ENCODE data around the gene MORN5.
"Not testable (repeated sequence)": the region's sequence is repeated elsewhere in the genome, so short reads cannot be mapped to it uniquely, and the experiment has no call there.

MORN5 gene

GRCh38 chr9:122159026-122159924, at the start of gene MORN5, which contains the start of gene NDUFA8:
TSS of gene MORN5 (plus strand) at chr9:122159908. CDS start at chr9:122159973, 65 bp downstream.
TSS of gene NDUFA8 (minus strand) at chr9:122159779. CDS start at chr9:122159677, 102 bp downstream.
- Histone ChIP-seq H3K4me1 (peaks cover 5% of the 10 kb centered on the region), H3K27me3 (ENCODE audit: low read depth) (no peaks in the 10 kb centered on the region), H3K36me3 (replicated peaks) (no peaks in the 10 kb centered on the region), H3K4me3 (peak within 1 kb of the TSS; percentile 69), H3K9me3 (no peaks in the 10 kb centered on the region)
- DNase-seq (ENCODE audit: low spot score in 2 of 2): peak; percentile 96 to 97
- in situ Hi-C loops (cut with MboI; ENCODE audit: low sequenced_read_pairs): no loop called here

GRCh38 chr9:122110100-122110833, 49.4 kb upstream of the MORN5 start:
- no peaks in the 10 kb centered on the region for H3K36me3 ChIP-seq (replicated peaks)
- no peaks in the 10 kb centered on the region for H3K27me3 ChIP-seq (ENCODE audit: low read depth)
- no peaks in the 10 kb centered on the region for H3K9me3 ChIP-seq
- in situ Hi-C loops (cut with MboI; ENCODE audit: low sequenced_read_pairs): loop anchor here (25.0 kb wide), 2 partner anchors 352 to 1252 kb away; partner anchors contain the start of gene CRB2
- no peak for DNase-seq (ENCODE audit: low spot score in 2 of 2)
- no peaks in the 10 kb centered on the region for H3K4me1 ChIP-seq
- H3K4me3 ChIP-seq: no peak overlapping the region

GRCh38 chr9:122111413-122112085, 48.2 kb upstream of the MORN5 start:
- in situ Hi-C loops (cut with MboI; ENCODE audit: low sequenced_read_pairs): loop anchor here (25.0 kb wide), 2 partner anchors 351 to 1251 kb away; partner anchors contain the start of gene CRB2
- DNase-seq (ENCODE audit: low spot score in 2 of 2): no peak
- Histone ChIP-seq H3K9me3 (no peaks in the 10 kb centered on the region), H3K4me3 (no peak overlapping the region), H3K27me3 (ENCODE audit: low read depth) (no peaks in the 10 kb centered on the region), H3K36me3 (replicated peaks) (no peaks in the 10 kb centered on the region), H3K4me1 (no peaks in the 10 kb centered on the region)

- Histone ChIP-seq H3K36me3 (replicated peaks) (no peaks in the 10 kb centered on the region), H3K27me3 (ENCODE audit: low read depth) (no peaks in the 10 kb centered on the region), H3K9me3 (no peaks in the 10 kb centered on the region), H3K4me3 (no peak overlapping the region), H3K4me1 (no peaks in the 10 kb centered on the region)
- in situ Hi-C loops (cut with MboI; ENCODE audit: low sequenced_read_pairs): loop anchor here (25.0 kb wide), 2 partner anchors 350 to 1250 kb away; partner anchors contain the start of gene CRB2
- no peak for DNase-seq (ENCODE audit: low spot score in 2 of 2)
Observed at GRCh38 chr9:122112238-122112637, 47.5 kb upstream of the MORN5 start.

GRCh38 chr9:122113574-122113973, 46.1 kb upstream of the MORN5 start:
- in situ Hi-C loops (cut with MboI; ENCODE audit: low sequenced_read_pairs): loop anchor here (25.0 kb wide), 2 partner anchors 349 to 1249 kb away; partner anchors contain the start of gene CRB2
- Histone ChIP-seq H3K4me1 (no peaks in the 10 kb centered on the region), H3K27me3 (ENCODE audit: low read depth) (no peaks in the 10 kb centered on the region), H3K4me3 (no peak overlapping the region), H3K9me3 (no peaks in the 10 kb centered on the region), H3K36me3 (replicated peaks) (no peaks in the 10 kb centered on the region)
- no peak for DNase-seq (ENCODE audit: low spot score in 2 of 2)

GRCh38 chr9:122115176-122116035, 44.3 kb upstream of the MORN5 start:
- in situ Hi-C loops (cut with MboI; ENCODE audit: low sequenced_read_pairs): loop anchor here (25.0 kb wide), 2 partner anchors 347 to 1247 kb away; partner anchors contain the start of gene CRB2
- no peaks in the 10 kb centered on the region for H3K9me3 ChIP-seq
- no peak overlapping the region for H3K4me3 ChIP-seq
- no peaks in the 10 kb centered on the region for H3K36me3 ChIP-seq (replicated peaks)
- H3K27me3 ChIP-seq (ENCODE audit: low read depth): no peaks in the 10 kb centered on the region
- no peaks in the 10 kb centered on the region for H3K4me1 ChIP-seq
- DNase-seq (ENCODE audit: low spot score in 2 of 2): no peak

- Histone ChIP-seq H3K4me3 (no peak overlapping the region), H3K9me3 (no peaks in the 10 kb centered on the region), H3K4me1 (no peaks in the 10 kb centered on the region), H3K36me3 (replicated peaks) (no peaks in the 10 kb centered on the region), H3K27me3 (ENCODE audit: low read depth) (no peaks in the 10 kb centered on the region)
- no peak for DNase-seq (ENCODE audit: low spot score in 2 of 2)
- in situ Hi-C loops (cut with MboI; ENCODE audit: low sequenced_read_pairs): loop anchor here (25.0 kb wide), 2 partner anchors 346 to 1246 kb away; partner anchors contain the start of gene CRB2
Observed at GRCh38 chr9:122116040-122116439, 43.7 kb upstream of the MORN5 start.

- Histone ChIP-seq H3K36me3 (replicated peaks) (no peaks in the 10 kb centered on the region), H3K27me3 (ENCODE audit: low read depth) (no peaks in the 10 kb centered on the region), H3K4me1 (no peaks in the 10 kb centered on the region), H3K9me3 (no peaks in the 10 kb centered on the region), H3K4me3 (no peak overlapping the region)
- DNase-seq (ENCODE audit: low spot score in 2 of 2): no peak
- in situ Hi-C loops (cut with MboI; ENCODE audit: low sequenced_read_pairs): loop anchor here (25.0 kb wide), 2 partner anchors 346 to 1246 kb away; partner anchors contain the start of gene CRB2
Observed at GRCh38 chr9:122116448-122117173, 43.1 kb upstream of the MORN5 start.

GRCh38 chr9:122117241-122117640, 42.5 kb upstream of the MORN5 start:
- H3K36me3 ChIP-seq (replicated peaks); H3K9me3 ChIP-seq; H3K4me3 ChIP-seq; DNase-seq (ENCODE audit: low spot score in 2 of 2); H3K27me3 ChIP-seq (ENCODE audit: low read depth); H3K4me1 ChIP-seq: not testable (repeated sequence)
- in situ Hi-C loops (cut with MboI; ENCODE audit: low sequenced_read_pairs): loop anchor here (25.0 kb wide), 2 partner anchors 345 to 1245 kb away; partner anchors contain the start of gene CRB2

GRCh38 chr9:122118343-122119165, 41.2 kb upstream of the MORN5 start:
- Histone ChIP-seq H3K27me3 (ENCODE audit: low read depth) (no peaks in the 10 kb centered on the region), H3K9me3 (no peaks in the 10 kb centered on the region), H3K4me1 (no peaks in the 10 kb centered on the region), H3K4me3 (no peak overlapping the region), H3K36me3 (replicated peaks) (no peaks in the 10 kb centered on the region)
- in situ Hi-C loops (cut with MboI; ENCODE audit: low sequenced_read_pairs): loop anchor here (25.0 kb wide), 2 partner anchors 344 to 1244 kb away; partner anchors contain the start of gene CRB2
- DNase-seq (ENCODE audit: low spot score in 2 of 2): no peak

- Histone ChIP-seq H3K9me3 (no peaks in the 10 kb centered on the region), H3K4me1 (no peaks in the 10 kb centered on the region), H3K27me3 (ENCODE audit: low read depth) (no peaks in the 10 kb centered on the region), H3K4me3 (no peak overlapping the region), H3K36me3 (replicated peaks) (no peaks in the 10 kb centered on the region)
- in situ Hi-C loops (cut with MboI; ENCODE audit: low sequenced_read_pairs): loop anchor here (25.0 kb wide), 2 partner anchors 343 to 1243 kb away; partner anchors contain the start of gene CRB2
- DNase-seq (ENCODE audit: low spot score in 2 of 2): no peak
Observed at GRCh38 chr9:122119166-122119521, 40.6 kb upstream of the MORN5 start.
